Ammon's horn (tissue), 1 donor: Measurements from ENCODE around the gene CTAGE9.
"Not testable (repeated sequence)": the region's sequence is repeated elsewhere in the genome, so short reads cannot be mapped to it uniquely, and the experiment has no call there.

ENCODE experiments used
- DNase-seq: peaks from one replicate; pipeline ENCODE4 v3.0.0-alpha.2; 2016; ENCODE audit warnings: low spot score

The CTAGE9 gene

GRCh38 chr6:131729550-131729949 lies 18.7 kb upstream of the CTAGE9 start:
- DNase-seq = no peak

GRCh38 chr6:131728296-131728939 lies 17.6 kb upstream of the CTAGE9 start:
- DNase-seq = no peak

- no peak for DNase-seq
Measured at GRCh38 chr6:131727868-131728267, 17.1 kb upstream of the CTAGE9 start.

- no peak for DNase-seq
Measured at GRCh38 chr6:131727467-131727866, 16.6 kb upstream of the CTAGE9 start.

GRCh38 chr6:131724114-131724513 lies 13.3 kb upstream of the CTAGE9 start:
- DNase-seq = no peak

GRCh38 chr6:131721161-131721560 lies 10.3 kb upstream of the CTAGE9 start:
- DNase-seq = no peak

GRCh38 chr6:131717836-131718542 lies 7.2 kb upstream of the CTAGE9 start:
- DNase-seq = no peak

- not testable (repeated sequence) for DNase-seq
Measured at GRCh38 chr6:131715567-131715966, 4.8 kb upstream of the CTAGE9 start.

- not testable (repeated sequence) for DNase-seq
Measured at GRCh38 chr6:131703905-131704304, 6.9 kb downstream of the CTAGE9 start.

GRCh38 chr6:131700851-131701250 lies 10.0 kb downstream of the CTAGE9 start:
- not testable (repeated sequence) for DNase-seq

GRCh38 chr6:131696956-131697355 lies 13.9 kb downstream of the CTAGE9 start:
- no peak for DNase-seq

GRCh38 chr6:131694832-131695426 lies 15.9 kb downstream of the CTAGE9 start:
- DNase-seq = peak; percentile 77

GRCh38 chr6:131693384-131693783 lies 17.4 kb downstream of the CTAGE9 start:
- no peak for DNase-seq

- DNase-seq = no peak
Measured at GRCh38 chr6:131692589-131692988, 18.2 kb downstream of the CTAGE9 start.

GRCh38 chr6:131692031-131692430 lies 18.8 kb downstream of the CTAGE9 start:
- no peak for DNase-seq

- DNase-seq = no peak
Measured at GRCh38 chr6:131688286-131688685, 22.5 kb downstream of the CTAGE9 start.

- no peak for DNase-seq
Measured at GRCh38 chr6:131687022-131687421, 23.8 kb downstream of the CTAGE9 start.

GRCh38 chr6:131685266-131685780 lies 25.5 kb downstream of the CTAGE9 start:
- DNase-seq = no peak

GRCh38 chr6:131683479-131683878 lies 27.3 kb downstream of the CTAGE9 start:
- no peak for DNase-seq

GRCh38 chr6:131682442-131682841 lies 28.4 kb downstream of the CTAGE9 start:
- no peak for DNase-seq

GRCh38 chr6:131681585-131681984 lies 29.2 kb downstream of the CTAGE9 start:
- no peak for DNase-seq

- no peak for DNase-seq
Measured at GRCh38 chr6:131680868-131681267, 29.9 kb downstream of the CTAGE9 start.

GRCh38 chr6:131678442-131678841 lies 32.4 kb downstream of the CTAGE9 start:
- DNase-seq = no peak
